CD14-positive monocyte (primary cell): ENCODE measurements around the gene SYDE2. TPM values are rescaled to one million over a fixed set of nuclear protein-coding genes. Genes with fewer than 3 reads are reported as not detected.

ENCODE experiments used
- DNase-seq, 3 donors: peaks; one replicate each; pipeline ENCODE4 v3.0.0-alpha.2; 2011 to 2022
- H2AFZ ChIP-seq: 2 replicates; pipeline ENCODE4 v1.6.0; 2012; ENCODE audit warnings: mild to moderate bottlenecking, low read depth, low read length, inconsistent platforms; ENCODE audit not compliant: insufficient read depth, poor library complexity, severe bottlenecking
- H3K27ac ChIP-seq, 2 donors: 1 replicate in 1 of 2; 2 replicates in 1 of 2; pipeline ENCODE4 v1.5.1; 2012 to 2013; ENCODE audit warnings: low read length in 2 of 2, control low read depth in 1 of 2, inconsistent platforms in 1 of 2, low read depth in 1 of 2, mild to moderate bottlenecking in 1 of 2
- H3K27me3 ChIP-seq, 2 donors: one replicate each; pipeline versions ENCODE4 v1.6.0 to v1.6.1; 2011 to 2013; ENCODE audit warnings: low read length in 2 of 2; ENCODE audit not compliant: control insufficient read depth in 2 of 2, insufficient read depth in 2 of 2
- H3K36me3 ChIP-seq, 2 donors: replicated peaks in 1 of 2; 1 replicate in 1 of 2; 2 replicates in 1 of 2; pipeline versions ENCODE4 v1.5.1 to v1.6.1; 2012 to 2013; ENCODE audit warnings: low read length in 2 of 2, control low read depth in 1 of 2, inconsistent platforms in 1 of 2, mild to moderate bottlenecking in 1 of 2; ENCODE audit not compliant: insufficient read depth in 2 of 2, control insufficient read depth in 1 of 2
- H3K4me1 ChIP-seq, 2 donors: 1 replicate in 1 of 2; 2 replicates in 1 of 2; pipeline versions ENCODE4 v1.5.1 to v1.6.1; 2012 to 2013; ENCODE audit warnings: low read length in 2 of 2, control low read depth in 1 of 2, inconsistent platforms in 1 of 2, mild to moderate bottlenecking in 1 of 2, moderate library complexity in 1 of 2; ENCODE audit not compliant: insufficient read depth in 2 of 2, control insufficient read depth in 1 of 2
- H3K4me2 ChIP-seq: replicated peaks from 2 replicates; pipeline ENCODE3; 2012; ENCODE audit warnings: low read length, moderate library complexity, mild to moderate bottlenecking; ENCODE audit not compliant: poor library complexity, severe bottlenecking; ENCODE audit errors: extremely low read depth
- H3K4me3 ChIP-seq, 3 experiments: fragments of 200-600 bp in 1 of 3; sonication (generic) in 1 of 3; replicated peaks in 1 of 3; 1 replicate in 2 of 3; 2 replicates in 1 of 3; pipeline ENCODE4 v1.5.1; 2011 to 2013; ENCODE audit warnings: low read length in 3 of 3, mild to moderate bottlenecking in 3 of 3, control low read depth in 2 of 3, low read depth in 2 of 3, inconsistent platforms in 1 of 3, moderate library complexity in 1 of 3
- H3K79me2 ChIP-seq: 2 replicates; pipeline ENCODE4 v1.6.0; 2012; ENCODE audit warnings: mild to moderate bottlenecking, control low read depth, inconsistent platforms, low read length, moderate library complexity; ENCODE audit not compliant: insufficient read depth
- H3K9ac ChIP-seq: 2 replicates; pipeline ENCODE4 v1.6.0; 2017; ENCODE audit warnings: low read length, mild to moderate bottlenecking; ENCODE audit not compliant: insufficient read depth, poor library complexity, severe bottlenecking
- H3K9me3 ChIP-seq, 2 donors: replicated peaks in 1 of 2; 1 replicate in 1 of 2; 2 replicates in 1 of 2; pipeline versions ENCODE4 v1.5.1 to v1.6.1; 2012 to 2013; ENCODE audit warnings: low read length in 2 of 2, control low read depth in 1 of 2; ENCODE audit not compliant: control insufficient read depth in 1 of 2, insufficient read depth in 1 of 2
- H4K20me1 ChIP-seq: 2 replicates; pipeline ENCODE4 v1.6.0; 2012; ENCODE audit warnings: mild to moderate bottlenecking, low read length, control low read depth, moderate library complexity; ENCODE audit not compliant: insufficient read depth
- H3K27ac Mint-ChIP-seq, 7 donors: one replicate each; pipeline ENCODE4 v1.8.0; 2020; ENCODE audit warnings: mild to moderate bottlenecking in 7 of 7, mixed read lengths in 7 of 7, moderate library complexity in 6 of 7, inconsistent platforms in 2 of 7
- H3K27me3 Mint-ChIP-seq, 3 donors: one replicate each; pipeline ENCODE4 v1.8.0; 2021 to 2022; ENCODE audit warnings: low read depth in 3 of 3, mild to moderate bottlenecking in 3 of 3, mixed read lengths in 3 of 3, moderate library complexity in 3 of 3, inconsistent platforms in 1 of 3
- H3K36me3 Mint-ChIP-seq, 2 donors: one replicate each; pipeline ENCODE4 v1.8.0; 2020; ENCODE audit warnings: mixed read lengths in 2 of 2, inconsistent platforms in 1 of 2, mild to moderate bottlenecking in 1 of 2
- H3K4me1 Mint-ChIP-seq: one replicate; pipeline ENCODE4 v1.8.0; 2020; ENCODE audit warnings: mild to moderate bottlenecking, mixed read lengths
- H3K4me3 Mint-ChIP-seq, 2 donors: one replicate each; pipeline ENCODE4 v1.8.0; 2020; ENCODE audit warnings: mild to moderate bottlenecking in 2 of 2, mixed read lengths in 2 of 2, moderate library complexity in 1 of 2
- H3K9me3 Mint-ChIP-seq, 7 donors: one replicate each; pipeline ENCODE4 v1.8.0; 2020 to 2022; ENCODE audit warnings: mixed read lengths in 7 of 7, mild to moderate bottlenecking in 6 of 7, moderate library complexity in 6 of 7, inconsistent platforms in 2 of 7
- CTCF ChIP-seq: fragments of 200-600 bp; IDR thresholded peaks from one replicate; pipeline ENCODE4 v1.8.0; 2022; ENCODE audit warnings: antibody characterized with exemption, mild to moderate bottlenecking
- WGBS: methylation state at CpG from one replicate; pipeline ENCODE4 v1.1.5; 2013; ENCODE audit warnings: missing lambda C conversion rate; ENCODE audit not compliant: insufficient coverage; 5-methylcytosine and 5-hydroxymethylcytosine counted together
- intact Hi-C, 2 donors: fragments of 100-400 bp; cut with micrococcal nuclease; formaldehyde crosslinking; loops; one replicate each; pipeline versions ENCODE4 v1.15.0 to v1.15.1; 2023
- polyA plus RNA-seq, 3 donors: library from polyadenylated mRNA; depleted of rRNA in 1 of 3; unstranded in 2 of 3; stranded (reverse) in 1 of 3; fragments of 300-500 nt in 2 of 3; fragments of >200 nt in 1 of 3; fragmentation: Illumina TruSeq in 2 of 3; gene quantifications; 1 replicate in 2 of 3; 2 replicates in 1 of 3; pipeline ENCODE4 v1.2.3, GENCODE V29; 2012 to 2021

Gene SYDE2
- polyA plus RNA-seq, 3 donors, result not detected

GRCh38 chr1:85172684-85173337, 28.0 kb downstream of the SYDE2 start:
- TF ChIP-seq CTCF, result no peak
- H3K27me3 ChIP-seq, result no peaks in the 10 kb centered on the region
- no peak overlapping the region for H3K9ac ChIP-seq
- H3K9me3 Mint-ChIP-seq, result no peaks in the 10 kb centered on the region
- no peak overlapping the region for H3K4me3 ChIP-seq
- no peak overlapping the region for H3K4me3 Mint-ChIP-seq
- no peaks in the 10 kb centered on the region for H3K4me1 Mint-ChIP-seq
- no peaks in the 10 kb centered on the region for H3K36me3 Mint-ChIP-seq
- H3K27me3 Mint-ChIP-seq, result no peaks in the 10 kb centered on the region
- DNase-seq, result no peak
- intact Hi-C loops, result no loop called here
- H3K79me2 ChIP-seq, result no peaks in the 10 kb centered on the region
- WGBS, result 100% methylated on average over 3 of the region's 4 CpGs
- H3K9me3 ChIP-seq, result no peaks in the 10 kb centered on the region
- H3K4me2 ChIP-seq, result no peak overlapping the region
- H3K27ac ChIP-seq, result no peak overlapping the region
- H2AFZ ChIP-seq, result no peak overlapping the region
- H3K36me3 ChIP-seq, result no peaks in the 10 kb centered on the region
- H3K27ac Mint-ChIP-seq, result no peak overlapping the region
- no peaks in the 10 kb centered on the region for H3K4me1 ChIP-seq
- no peaks in the 10 kb centered on the region for H4K20me1 ChIP-seq

- no peak overlapping the region for H2AFZ ChIP-seq
- no peaks in the 10 kb centered on the region for H3K4me1 ChIP-seq
- H3K9me3 ChIP-seq, result no peaks in the 10 kb centered on the region
- no peaks in the 10 kb centered on the region for H3K4me1 Mint-ChIP-seq
- H3K27ac Mint-ChIP-seq, result no peak overlapping the region
- TF ChIP-seq CTCF, result no peak
- no peaks in the 10 kb centered on the region for H3K27me3 ChIP-seq
- H3K9me3 Mint-ChIP-seq, result no peaks in the 10 kb centered on the region
- intact Hi-C loops, result no loop called here
- no CpG with 5 or more reads among the region's 1 CpG for WGBS
- H4K20me1 ChIP-seq, result no peaks in the 10 kb centered on the region
- no peaks in the 10 kb centered on the region for H3K36me3 Mint-ChIP-seq
- H3K79me2 ChIP-seq, result no peaks in the 10 kb centered on the region
- no peak for DNase-seq
- H3K4me3 Mint-ChIP-seq, result no peak overlapping the region
- no peaks in the 10 kb centered on the region for H3K36me3 ChIP-seq
- H3K27ac ChIP-seq, result no peak overlapping the region
- no peak overlapping the region for H3K4me2 ChIP-seq
- no peaks in the 10 kb centered on the region for H3K27me3 Mint-ChIP-seq
- no peak overlapping the region for H3K9ac ChIP-seq
- no peak overlapping the region for H3K4me3 ChIP-seq
Measured at GRCh38 chr1:85171721-85172120, 29.1 kb downstream of the SYDE2 start.
